AG09319 (cell line): ENCODE measurements around the gene REV1.

Source experiments
- DNase-seq: peaks from one replicate; pipeline ENCODE4 v3.0.0-alpha.2; 2010; ENCODE audit warnings: low read depth; ENCODE audit errors: extremely low read depth
- CTCF ChIP-seq: IDR thresholded peaks from 2 replicates; pipeline ENCODE4 v1.5.1; 2011; ENCODE audit warnings: low read depth, mild to moderate bottlenecking, inconsistent platforms, low read length, moderate library complexity

Gene REV1

GRCh38 chr2:99467390-99467789 lies 22.4 kb downstream of the REV1 start:
- no peak for DNase-seq
- TF ChIP-seq CTCF: no peak

GRCh38 chr2:99461828-99462483 lies 27.9 kb downstream of the REV1 start:
- no peak for TF ChIP-seq CTCF
- no peak for DNase-seq

DNA sequence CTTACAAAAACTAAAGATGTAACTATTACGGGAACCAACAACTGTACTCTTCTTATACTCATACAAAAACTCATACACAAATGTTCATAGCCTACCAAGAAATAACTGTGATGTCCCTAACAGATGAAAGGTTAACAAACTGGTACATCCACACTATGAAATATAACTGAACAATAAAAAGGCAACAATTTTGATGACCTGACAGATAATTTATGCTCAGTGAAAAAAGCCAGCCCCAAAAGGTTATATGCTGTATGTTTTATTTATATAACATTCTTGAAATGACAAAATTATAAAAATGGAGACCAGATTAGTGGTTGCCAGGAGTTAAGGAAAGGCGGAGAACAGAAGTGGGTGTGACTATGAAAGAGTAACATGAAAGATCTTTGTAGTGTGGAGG lies 31.3 kb downstream of the REV1 start:
- no peak for TF ChIP-seq CTCF
- DNase-seq: no peak

DNA sequence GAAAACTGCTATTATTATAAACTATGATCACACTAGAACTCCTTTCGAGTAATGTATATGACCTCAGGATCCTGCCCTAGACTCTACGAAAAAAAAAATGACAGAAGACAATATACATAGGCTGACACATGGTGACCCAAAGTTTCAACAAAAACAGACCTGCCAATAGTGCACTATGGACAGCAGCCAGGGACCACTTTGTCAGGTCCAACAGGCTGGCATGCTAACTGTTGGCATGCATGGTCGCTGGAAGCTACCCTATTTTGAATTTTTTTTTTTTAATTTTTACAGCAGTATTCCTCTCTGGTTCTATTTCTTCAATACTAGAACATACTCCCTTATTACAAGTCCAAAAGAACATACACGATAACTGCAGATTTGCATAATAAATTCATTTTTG lies 38.1 kb downstream of the REV1 start:
- no peak for DNase-seq
- TF ChIP-seq CTCF: no peak

DNA sequence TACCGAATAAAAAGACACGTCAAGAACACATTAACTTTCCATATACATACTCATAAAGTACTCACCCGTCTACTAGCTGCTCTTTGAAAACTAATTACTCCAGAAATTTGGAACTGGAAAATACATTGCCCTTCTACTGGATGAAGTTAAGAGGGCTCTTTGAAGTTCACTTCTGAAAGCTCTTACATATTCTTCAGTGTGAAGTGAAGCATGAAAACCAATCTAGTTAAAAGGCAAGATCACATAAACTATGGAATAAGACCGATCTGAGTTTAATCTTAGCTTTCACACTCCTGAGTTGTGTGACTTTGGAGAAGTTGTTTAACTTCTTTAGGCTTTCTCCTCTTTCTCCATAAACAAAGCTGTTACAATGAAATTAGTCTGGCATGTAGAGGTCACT lies 38.5 kb downstream of the REV1 start:
- DNase-seq: no peak
- TF ChIP-seq CTCF: no peak

- no peak for DNase-seq
- TF ChIP-seq CTCF: no peak
Observed at GRCh38 chr2:99450199-99450598, 39.6 kb downstream of the REV1 start.

DNA sequence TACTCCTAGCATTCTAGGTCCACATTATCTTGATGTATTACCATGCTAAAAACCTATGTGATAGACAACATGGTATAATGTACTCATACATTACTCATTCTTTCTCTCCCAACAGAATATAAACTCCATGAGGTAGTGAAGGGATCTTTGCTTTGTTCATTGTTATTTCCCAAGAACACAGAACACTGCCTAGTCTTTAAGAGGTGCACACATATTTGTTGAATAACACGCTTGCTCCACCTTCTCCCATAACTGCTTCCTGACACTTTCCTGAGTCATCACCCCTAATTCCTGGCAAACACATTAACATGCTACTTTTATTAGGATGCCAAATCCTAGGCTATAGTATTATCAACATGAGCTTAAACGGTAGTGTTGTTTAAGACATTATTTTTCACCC lies 41.3 kb downstream of the REV1 start:
- DNase-seq: no peak

More for the DNA sequence above, 41.3 kb downstream of the REV1 start:
- TF ChIP-seq CTCF: no peak
